Epithelial cell of alveolus of lung (primary cell): Measurements from ENCODE around the gene FNTB. TPM values are rescaled to one million over a fixed set of nuclear protein-coding genes. Genes with fewer than 3 reads are reported as not detected.

ENCODE experiments used
- total RNA-seq: library from RNA; depleted of rRNA; stranded (reverse); fragments of >200 nt; gene quantifications from 2 replicates; pipeline ENCODE4 v1.2.1, GENCODE V29; 2015

FNTB gene
- 11.8 and 18.1 TPM in 2 replicates for total RNA-seq

GRCh38 chr14:64986648-64987437 is at the start of gene FNTB:
TSS of gene FNTB (plus strand) at chr14:64986895. CDS start at chr14:64986954, 59 bp downstream.

GRCh38 chr14:64942531-64943111 is 44.1 kb upstream of the FNTB start, which contains the start of gene GPX2:
TSS of gene GPX2 (minus strand) at chr14:64942745. CDS start at chr14:64942726, 19 bp downstream.

GRCh38 chr14:64971943-64972791 is 14.5 kb upstream of the FNTB start, which contains the start of gene RAB15:
TSS of gene RAB15 (minus strand) at chr14:64972336. CDS start at chr14:64972076, 260 bp downstream.

GRCh38 chr14:65102441-65103149 is 115.9 kb downstream of the FNTB start, which contains the start of gene MAX:
TSS of gene MAX (minus strand) at chr14:65102517. CDS start at chr14:65102339, 178 bp downstream.

Other genes starting within 250 kb of the FNTB start
- gene SPTB, start 107.0 kb upstream of the FNTB start, total RNA-seq, result not detected in 2 replicates
- 38.7 and 65.8 TPM in 2 replicates for gene CHURC1, start 72.4 kb upstream of the FNTB start, total RNA-seq
- not detected in 2 replicates for gene GPX2, start 44.1 kb upstream of the FNTB start, total RNA-seq
- gene RAB15, start 14.6 kb upstream of the FNTB start, total RNA-seq, result 2.1 and 3.6 TPM in 2 replicates
- 28.7 and 36.7 TPM in 2 replicates for gene MAX, start 115.6 kb downstream of the FNTB start, total RNA-seq